Measurements from ENCODE around the gene FER. TPM values are rescaled to one million over a fixed set of nuclear protein-coding genes. Genes with fewer than 3 reads are reported as not detected.
A peak's percentile ranks its signal among the peaks of the same experiment; 100 is the strongest.

The FER gene
- total RNA-seq, 1 experiment from 2014 or later: 18.0 TPM

- H3K4me1 ChIP-seq (ENCODE audit: insufficient read depth, low read length): 0 out of 2 replicates have a peak, but pooled peaks cover 2% of the 10 kb centered on the region
- no peak overlapping the region for H4K8ac ChIP-seq (replicated peaks; ENCODE audit: insufficient read length, low read depth, low read length)
- H3K79me2 ChIP-seq (ENCODE audit: insufficient read depth, low read length): no peaks in the 10 kb centered on the region
- H3K27me3 ChIP-seq (ENCODE audit: insufficient read depth, low read length): no peaks in the 10 kb centered on the region
- H4K5ac ChIP-seq (ENCODE audit: insufficient read length, low read depth, low read length): no peak overlapping the region
- no peaks in the 10 kb centered on the region for H3K9me3 ChIP-seq (ENCODE audit: control insufficient read depth, low read depth, low read length)
- TF ChIP-seq CTCF (conservative IDR thresholded peaks at IDR 0.05): no peak
- no peak overlapping the region for H4K91ac ChIP-seq (ENCODE audit: insufficient read length, low read depth, low read length)
- no peak overlapping the region for H3K27ac ChIP-seq (ENCODE audit: insufficient read length, low read depth, low read length)
- H3K56ac ChIP-seq (ENCODE audit: insufficient read length, low read depth, low read length): no peak overlapping the region
- no peaks in the 10 kb centered on the region for H3K27me3 Mint-ChIP-seq (ENCODE audit: low read depth)
- no peak overlapping the region for H3K18ac ChIP-seq (ENCODE audit: insufficient read length, low read depth, low read length)
- no CpG with 5 or more reads among the region's 2 CpGs for WGBS (ENCODE audit: extremely low coverage, insufficient read length, low lambda C conversion rate)
- H3K27ac Mint-ChIP-seq: peak overlapping the region in 1 of 3 experiments; percentile 0; a peak in 2 of 7 replicates
- H2AFZ ChIP-seq (ENCODE audit: low read length): no peak overlapping the region
- no peaks in the 10 kb centered on the region for H3K79me1 ChIP-seq (ENCODE audit: insufficient read depth, low read depth, low read length, poor library complexity, severe bottlenecking)
- H3K9me3 Mint-ChIP-seq: peaks cover 8 to 10% of the 10 kb centered on the region in 2 experiments; a peak in 4 of 5 replicates
- H3K9ac ChIP-seq (ENCODE audit: extremely low read depth, insufficient read length, low read length): no peak overlapping the region
- H2BK5ac ChIP-seq (ENCODE audit: insufficient read length, low read length): no peak overlapping the region
- no peaks in the 10 kb centered on the region for H4K20me1 ChIP-seq (ENCODE audit: control insufficient read depth, insufficient read depth, insufficient read length)
- H3K4me3 Mint-ChIP-seq: no peak overlapping the region
- H3K4ac ChIP-seq (ENCODE audit: low read depth, low read length): no peak overlapping the region
- no peak overlapping the region for H2AK5ac ChIP-seq (ENCODE audit: insufficient read length, low read length)
- H3T11ph ChIP-seq (ENCODE audit: low read length): no peak overlapping the region
- no peak overlapping the region for H3K23ac ChIP-seq (ENCODE audit: insufficient read length, low read depth, low read length)
- no peak overlapping the region for H3K14ac ChIP-seq (ENCODE audit: insufficient read depth, low read length)
- DNase-seq: no peak
- H2BK12ac ChIP-seq (ENCODE audit: insufficient read length, low read depth, low read length): no peak overlapping the region
- H2BK15ac ChIP-seq (ENCODE audit: low read depth, low read length): no peak overlapping the region
- H3K36me3 Mint-ChIP-seq (ENCODE audit: insufficient read depth in 1 of 3, low read depth in 3 of 3): peaks cover 4 to 12% (median 9%) of the 10 kb centered on the region in 3 experiments
- no peaks in the 10 kb centered on the region for H3K23me2 ChIP-seq (ENCODE audit: insufficient read length, low read depth, low read length, poor library complexity, severe bottlenecking)
- no peak overlapping the region for H2BK20ac ChIP-seq (ENCODE audit: low read depth, low read length, poor library complexity, severe bottlenecking)
- peaks cover 0 to 2% of the 10 kb centered on the region in 2 experiments; a peak in 2 of 4 replicates for H3K4me1 Mint-ChIP-seq
- no peak overlapping the region for H2BK120ac ChIP-seq (ENCODE audit: low read depth, low read length, poor library complexity, severe bottlenecking)
- no peak overlapping the region for H3K4me2 ChIP-seq (ENCODE audit: insufficient read depth, insufficient read length, low read length)
Observed at GRCh38 chr5:108937221-108937620, 189.5 kb downstream of the FER start.
